HCT116 (cell line): ENCODE measurements around the gene ROBO1. TPM values are rescaled to one million over a fixed set of nuclear protein-coding genes. Genes with fewer than 3 reads are reported as not detected.

ENCODE experiments used
- ATAC-seq: fragments of 200-7000 bp; cut with Tn5 transposase; 2 replicates; pipeline ENCODE4 v1.9.1; 2020; ENCODE audit warnings: mild to moderate bottlenecking, moderate library complexity
- BruUV-seq: library from RNA; stranded (reverse); fragments of 400-500 nt; replicated peaks from 2 replicates; lab custom pipeline; 2021; lab: Mats Ljungman, UMichigan
- CTCF ChIA-PET: fragments of 300-600 bp; sonication (Branson Sonifier 250); formaldehyde crosslinking; loops from one replicate; lab custom pipeline; 2021; ENCODE audit warnings: antibody characterized with exemption; lab: Charles Lee
- POLR2A ChIA-PET: fragments of 300-600, 350-600 bp; sonication (Branson Sonifier 250); formaldehyde crosslinking; loops from one replicate; lab custom pipeline; 2021; ENCODE audit warnings: antibody characterized with exemption; lab: Charles Lee
- RAD21 ChIA-PET, 2 experiments: fragments of 300-600 bp; sonication (Branson Sonifier 250); formaldehyde crosslinking; loops; one replicate each; lab custom pipeline; 2023; ENCODE audit warnings: low total read pairs in 2 of 2; ENCODE audit not compliant: uncharacterized antibody in 2 of 2, unreplicated experiment in 2 of 2, low non-redundant PET in 1 of 2; lab: Charles Lee
- DNase-seq: peaks from one replicate; pipeline ENCODE4 v3.0.0-alpha.2; 2010; ENCODE audit warnings: low read depth, low spot score
- H2AFZ ChIP-seq: fragments of 200-600 bp; shearing (Covaris generic), sonication (generic); 2 replicates; pipeline ENCODE4 v1.6.1; 2017; ENCODE audit warnings: low read depth, mixed run types, mixed read lengths, antibody characterized with exemption, low read length; ENCODE audit not compliant: poor library complexity, severe bottlenecking
- H3K27ac ChIP-seq: 2 replicates; pipeline ENCODE4 v1.5.1; 2012; ENCODE audit warnings: low read depth, low read length
- H3K27me3 ChIP-seq: fragments of 200-600 bp; sonication (generic); 2 replicates; pipeline ENCODE4 v1.6.1; 2016; ENCODE audit warnings: mixed run types, low read length, mixed read lengths; ENCODE audit not compliant: insufficient read depth
- H3K36me3 ChIP-seq, 2 experiments: fragments of 200-500 bp in 1 of 2; fragments of 200-600 bp in 1 of 2; sonication (Bioruptor generic) in 1 of 2; sonication (generic) in 1 of 2; 2 replicates each; pipeline versions ENCODE4 v1.5.1 to v1.6.1; 2014 to 2016; ENCODE audit warnings: low read length in 2 of 2, inconsistent platforms in 1 of 2, mixed read lengths in 1 of 2, mixed run types in 1 of 2; ENCODE audit not compliant: insufficient read depth in 2 of 2, control insufficient read depth in 1 of 2
- H3K4me1 ChIP-seq, 2 experiments: fragments of 200-600 bp in 1 of 2; sonication (generic) in 1 of 2; 2 replicates each; pipeline versions ENCODE4 v1.5.1 to v1.6.1; 2012 to 2017; ENCODE audit warnings: low read length in 2 of 2, inconsistent platforms in 1 of 2, mild to moderate bottlenecking in 1 of 2, mixed read lengths in 1 of 2, mixed run types in 1 of 2, moderate library complexity in 1 of 2; ENCODE audit not compliant: insufficient read depth in 2 of 2, control insufficient read depth in 1 of 2
- H3K4me2 ChIP-seq: fragments of 200-600 bp; sonication (generic); 2 replicates; pipeline ENCODE4 v1.6.1; 2017; ENCODE audit warnings: mixed run types, low read length, mixed read lengths
- H3K4me3 ChIP-seq, 2 experiments: fragments of 200-600 bp in 1 of 2; sonication (generic) in 1 of 2; replicated peaks in 1 of 2; 2 replicates each; pipeline ENCODE4 v1.5.1; 2011 to 2016; ENCODE audit warnings: low read length in 2 of 2, control low read depth in 1 of 2, low read depth in 1 of 2, mild to moderate bottlenecking in 1 of 2, mixed read lengths in 1 of 2, mixed run types in 1 of 2
- H3K79me2 ChIP-seq: fragments of 200-600 bp; sonication (generic); 2 replicates; pipeline ENCODE4 v1.6.1; 2017; ENCODE audit warnings: mild to moderate bottlenecking, mixed run types, low read length, moderate library complexity, mixed read lengths; ENCODE audit not compliant: insufficient read depth
- H3K9ac ChIP-seq: fragments of 200-600 bp; sonication (generic); 2 replicates; pipeline ENCODE4 v1.6.1; 2016; ENCODE audit warnings: low read length, mixed read lengths
- H3K9me2 ChIP-seq: fragments of 200-600 bp; sonication (generic), shearing (Covaris generic); 2 replicates; pipeline ENCODE4 v1.6.1; 2017; ENCODE audit warnings: mixed run types, mild to moderate bottlenecking, moderate library complexity; ENCODE audit not compliant: insufficient read depth
- H3K9me3 ChIP-seq, 2 experiments: fragments of 200-500 bp in 1 of 2; fragments of 200-600 bp in 1 of 2; sonication (Bioruptor generic) in 1 of 2; sonication (generic) in 1 of 2; 2 replicates each; pipeline ENCODE4 v1.6.1; 2014 to 2017; ENCODE audit warnings: low read length in 2 of 2, mixed read lengths in 2 of 2, inconsistent platforms in 1 of 2, low read depth in 1 of 2, mild to moderate bottlenecking in 1 of 2, mixed run types in 1 of 2, moderate library complexity in 1 of 2; ENCODE audit not compliant: control insufficient read depth in 1 of 2, insufficient read depth in 1 of 2
- H4K20me1 ChIP-seq: fragments of 200-600 bp; sonication (generic), shearing (Covaris generic); 2 replicates; pipeline ENCODE4 v1.6.1; 2017; ENCODE audit warnings: mixed run types, mild to moderate bottlenecking, moderate library complexity; ENCODE audit not compliant: insufficient read depth
- ATF3 ChIP-seq: IDR thresholded peaks from 2 replicates; pipeline ENCODE4 v1.6.1; 2012
- CBX3 ChIP-seq: IDR thresholded peaks from 2 replicates; pipeline ENCODE4 v1.6.1; 2012; ENCODE audit warnings: low read depth
- EGR1 ChIP-seq: IDR thresholded peaks from 2 replicates; pipeline ENCODE4 v1.6.1; 2012; ENCODE audit warnings: low read depth
- FOSL1 ChIP-seq: IDR thresholded peaks from 2 replicates; pipeline ENCODE4 v1.6.1; 2012; ENCODE audit warnings: low read depth
- JUND ChIP-seq: IDR thresholded peaks from 2 replicates; pipeline ENCODE4 v1.6.1; 2012
- MAX ChIP-seq: IDR thresholded peaks from 2 replicates; pipeline ENCODE4 v1.6.1; 2012
- SIN3A ChIP-seq: IDR thresholded peaks from 2 replicates; pipeline ENCODE4 v1.6.1; 2012; ENCODE audit warnings: low read depth
- ZFX ChIP-seq: fragments of 450-650 bp; IDR thresholded peaks from 2 replicates; pipeline ENCODE4 v1.6.1; 2017
- ZNF274 ChIP-seq: fragments of 200-500 bp; sonication (Bioruptor generic); IDR thresholded peaks from 2 replicates; pipeline ENCODE4 v1.6.1; 2014; ENCODE audit warnings: mild to moderate bottlenecking, low read depth, low read length, inconsistent platforms
- intact Hi-C: fragments of 100-400 bp; cut with micrococcal nuclease; formaldehyde crosslinking; loops from 2 replicates; pipeline ENCODE4 v1.10.0; 2022
- total RNA-seq: library from RNA; stranded (reverse); gene quantifications from one replicate; pipeline ENCODE4 v1.2.1, GENCODE V29; 2021; ENCODE audit not compliant: unreplicated experiment
- TF ChIP-seq, protein P1 (sequence below): IDR thresholded peaks from 2 replicates; pipeline ENCODE4 v1.6.1; 2011; ENCODE audit warnings: mild to moderate bottlenecking, low read length, moderate library complexity; ENCODE audit not compliant: insufficient replicate concordance; ENCODE audit errors: extremely low read depth
- TF ChIP-seq, protein P2 (sequence below), 3 experiments: fragments of 200-600 bp in 1 of 3; sonication (generic) in 1 of 3; IDR thresholded peaks in 2 of 3; conservative IDR thresholded peaks in 1 of 3; 2 replicates each; pipeline ENCODE4 v1.5.1; 2012 to 2017; ENCODE audit warnings: low read depth in 2 of 3, low read length in 2 of 3, antibody characterized with exemption in 1 of 3, borderline replicate concordance in 1 of 3, control low read depth in 1 of 3, mild to moderate bottlenecking in 1 of 3, mixed read lengths in 1 of 3, mixed run types in 1 of 3, moderate library complexity in 1 of 3; ENCODE audit not compliant: insufficient read depth in 1 of 3

ROBO1 gene
- total RNA-seq, 1 experiment from 2014 or later = 0.27 TPM

GRCh38 chr3:78718707-78719106, 1049.1 kb downstream of the ROBO1 start:
- Histone ChIP-seq H3K9ac (no peak overlapping the region), H3K9me2 (no peaks in the 10 kb centered on the region), H3K36me3 (no peaks in the 10 kb centered on the region), H3K27me3 (no peaks in the 10 kb centered on the region), H3K27ac (no peak overlapping the region), H3K4me2 (no peak overlapping the region), H3K4me1 (no peaks in the 10 kb centered on the region), H2AFZ (no peak overlapping the region), H3K9me3 (peaks cover 6 to 12% of the 10 kb centered on the region in 2 experiments; a peak in 3 of 4 replicates), H3K4me3 (no peak overlapping the region), H4K20me1 (no peaks in the 10 kb centered on the region), H3K79me2 (no peaks in the 10 kb centered on the region)
- RAD21 ChIA-PET = no interaction called here
- BruUV-seq = no TSS peak
- intact Hi-C loops = no loop called here
- DNase-seq (no peak), ATAC-seq (no peak)
- CTCF ChIA-PET = no interaction called here
- POLR2A ChIA-PET = no interaction called here
- TF ChIP-seq SIN3A = no peak
- no peak for TF ChIP-seq ATF3
- TF ChIP-seq JUND = no peak
- TF ChIP-seq EGR1 = no peak
- no peak for TF ChIP-seq CBX3
- TF ChIP-seq, protein P1, sequence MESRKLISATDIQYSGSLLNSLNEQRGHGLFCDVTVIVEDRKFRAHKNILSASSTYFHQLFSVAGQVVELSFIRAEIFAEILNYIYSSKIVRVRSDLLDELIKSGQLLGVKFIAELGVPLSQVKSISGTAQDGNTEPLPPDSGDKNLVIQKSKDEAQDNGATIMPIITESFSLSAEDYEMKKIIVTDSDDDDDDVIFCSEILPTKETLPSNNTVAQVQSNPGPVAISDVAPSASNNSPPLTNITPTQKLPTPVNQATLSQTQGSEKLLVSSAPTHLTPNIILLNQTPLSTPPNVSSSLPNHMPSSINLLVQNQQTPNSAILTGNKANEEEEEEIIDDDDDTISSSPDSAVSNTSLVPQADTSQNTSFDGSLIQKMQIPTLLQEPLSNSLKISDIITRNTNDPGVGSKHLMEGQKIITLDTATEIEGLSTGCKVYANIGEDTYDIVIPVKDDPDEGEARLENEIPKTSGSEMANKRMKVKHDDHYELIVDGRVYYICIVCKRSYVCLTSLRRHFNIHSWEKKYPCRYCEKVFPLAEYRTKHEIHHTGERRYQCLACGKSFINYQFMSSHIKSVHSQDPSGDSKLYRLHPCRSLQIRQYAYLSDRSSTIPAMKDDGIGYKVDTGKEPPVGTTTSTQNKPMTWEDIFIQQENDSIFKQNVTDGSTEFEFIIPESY = no peak
- no peak for TF ChIP-seq ZFX
- no peak for TF ChIP-seq ZNF274
- no peak for TF ChIP-seq MAX

GRCh38 chr3:78717041-78717440, 1050.8 kb downstream of the ROBO1 start:
- ATAC-seq = no peak
- RAD21 ChIA-PET = no interaction called here

More at GRCh38 chr3:78717041-78717440, 1050.8 kb downstream of the ROBO1 start:
- H3K27ac ChIP-seq = no peak overlapping the region
- H3K4me1 ChIP-seq = no peaks in the 10 kb centered on the region
- BruUV-seq = no TSS peak
- no peaks in the 10 kb centered on the region for H3K36me3 ChIP-seq
- intact Hi-C loops = no loop called here
- no peak overlapping the region for H3K4me2 ChIP-seq
- ChIA-PET CTCF (no interaction called here), POLR2A (no interaction called here)
- H3K9me3 ChIP-seq = peaks cover 6 to 8% of the 10 kb centered on the region in 2 experiments; a peak in 3 of 4 replicates
- H2AFZ ChIP-seq = no peak overlapping the region
- H3K9ac ChIP-seq = no peak overlapping the region
- no peak overlapping the region for H3K4me3 ChIP-seq
- no peaks in the 10 kb centered on the region for H3K79me2 ChIP-seq
- TF ChIP-seq, protein P2, sequence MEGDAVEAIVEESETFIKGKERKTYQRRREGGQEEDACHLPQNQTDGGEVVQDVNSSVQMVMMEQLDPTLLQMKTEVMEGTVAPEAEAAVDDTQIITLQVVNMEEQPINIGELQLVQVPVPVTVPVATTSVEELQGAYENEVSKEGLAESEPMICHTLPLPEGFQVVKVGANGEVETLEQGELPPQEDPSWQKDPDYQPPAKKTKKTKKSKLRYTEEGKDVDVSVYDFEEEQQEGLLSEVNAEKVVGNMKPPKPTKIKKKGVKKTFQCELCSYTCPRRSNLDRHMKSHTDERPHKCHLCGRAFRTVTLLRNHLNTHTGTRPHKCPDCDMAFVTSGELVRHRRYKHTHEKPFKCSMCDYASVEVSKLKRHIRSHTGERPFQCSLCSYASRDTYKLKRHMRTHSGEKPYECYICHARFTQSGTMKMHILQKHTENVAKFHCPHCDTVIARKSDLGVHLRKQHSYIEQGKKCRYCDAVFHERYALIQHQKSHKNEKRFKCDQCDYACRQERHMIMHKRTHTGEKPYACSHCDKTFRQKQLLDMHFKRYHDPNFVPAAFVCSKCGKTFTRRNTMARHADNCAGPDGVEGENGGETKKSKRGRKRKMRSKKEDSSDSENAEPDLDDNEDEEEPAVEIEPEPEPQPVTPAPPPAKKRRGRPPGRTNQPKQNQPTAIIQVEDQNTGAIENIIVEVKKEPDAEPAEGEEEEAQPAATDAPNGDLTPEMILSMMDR (IDR thresholded peaks at IDR 0.05 in 2 of 3, conservative IDR thresholded peaks at IDR 0.05 in 1 of 3; ENCODE audit: borderline replicate concordance in 1 of 3, insufficient read depth in 1 of 3, low read depth in 2 of 3, low read length in 2 of 3) = no peak
- no peak for TF ChIP-seq FOSL1
- TF ChIP-seq ZFX = no peak
- H3K27me3 ChIP-seq = no peaks in the 10 kb centered on the region
- no peak for DNase-seq
- no peaks in the 10 kb centered on the region for H3K9me2 ChIP-seq
- H4K20me1 ChIP-seq = no peaks in the 10 kb centered on the region
